ENCODE data around the gene SEC24B.

Gene SEC24B

DNA sequence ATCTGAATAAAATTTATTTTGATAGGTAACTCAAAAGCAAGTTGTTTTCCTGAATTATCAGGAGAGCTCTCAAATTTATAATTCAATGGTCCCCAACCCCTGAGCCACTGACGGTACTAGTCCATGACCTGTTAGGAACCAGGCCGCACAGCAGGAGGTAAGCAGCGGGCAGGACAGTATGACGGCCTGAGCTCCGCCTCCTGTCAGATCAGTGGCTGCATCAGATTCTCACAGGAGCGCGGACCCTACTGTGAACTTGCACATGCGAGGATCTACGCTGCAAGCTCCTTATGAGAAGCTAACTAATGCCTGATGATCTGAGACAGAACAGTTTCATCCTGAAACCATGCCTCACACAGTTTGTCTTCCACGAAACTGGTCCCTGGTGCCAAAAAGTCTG is 37.9 kb upstream of the SEC24B start (continued):
- TF ChIP-seq, protein P1, sequence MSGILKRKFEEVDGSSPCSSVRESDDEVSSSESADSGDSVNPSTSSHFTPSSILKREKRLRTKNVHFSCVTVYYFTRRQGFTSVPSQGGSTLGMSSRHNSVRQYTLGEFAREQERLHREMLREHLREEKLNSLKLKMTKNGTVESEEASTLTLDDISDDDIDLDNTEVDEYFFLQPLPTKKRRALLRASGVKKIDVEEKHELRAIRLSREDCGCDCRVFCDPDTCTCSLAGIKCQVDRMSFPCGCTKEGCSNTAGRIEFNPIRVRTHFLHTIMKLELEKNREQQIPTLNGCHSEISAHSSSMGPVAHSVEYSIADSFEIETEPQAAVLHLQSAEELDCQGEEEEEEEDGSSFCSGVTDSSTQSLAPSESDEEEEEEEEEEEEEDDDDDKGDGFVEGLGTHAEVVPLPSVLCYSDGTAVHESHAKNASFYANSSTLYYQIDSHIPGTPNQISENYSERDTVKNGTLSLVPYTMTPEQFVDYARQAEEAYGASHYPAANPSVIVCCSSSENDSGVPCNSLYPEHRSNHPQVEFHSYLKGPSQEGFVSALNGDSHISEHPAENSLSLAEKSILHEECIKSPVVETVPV (CRISPR knock-in tag; IDR thresholded peaks at IDR 0.05), result no peak
- TF ChIP-seq ZNF565 (CRISPR knock-in tag; conservative IDR thresholded peaks at IDR 0.05; ENCODE audit: low read depth) (no peak), ZC3H10 (CRISPR knock-in tag; IDR thresholded peaks at IDR 0.05) (no peak), ESRRG (CRISPR knock-in tag; IDR thresholded peaks at IDR 0.05) (no peak), OSR1 (CRISPR knock-in tag; IDR thresholded peaks at IDR 0.05) (no peak), TCF4 (CRISPR knock-in tag; IDR thresholded peaks at IDR 0.05; ENCODE audit: borderline replicate concordance) (no peak), ISL1 (CRISPR knock-in tag; IDR thresholded peaks at IDR 0.05) (no peak), ZFP30 (CRISPR knock-in tag; IDR thresholded peaks at IDR 0.05) (no peak)
- TF ChIP-seq, protein P2, sequence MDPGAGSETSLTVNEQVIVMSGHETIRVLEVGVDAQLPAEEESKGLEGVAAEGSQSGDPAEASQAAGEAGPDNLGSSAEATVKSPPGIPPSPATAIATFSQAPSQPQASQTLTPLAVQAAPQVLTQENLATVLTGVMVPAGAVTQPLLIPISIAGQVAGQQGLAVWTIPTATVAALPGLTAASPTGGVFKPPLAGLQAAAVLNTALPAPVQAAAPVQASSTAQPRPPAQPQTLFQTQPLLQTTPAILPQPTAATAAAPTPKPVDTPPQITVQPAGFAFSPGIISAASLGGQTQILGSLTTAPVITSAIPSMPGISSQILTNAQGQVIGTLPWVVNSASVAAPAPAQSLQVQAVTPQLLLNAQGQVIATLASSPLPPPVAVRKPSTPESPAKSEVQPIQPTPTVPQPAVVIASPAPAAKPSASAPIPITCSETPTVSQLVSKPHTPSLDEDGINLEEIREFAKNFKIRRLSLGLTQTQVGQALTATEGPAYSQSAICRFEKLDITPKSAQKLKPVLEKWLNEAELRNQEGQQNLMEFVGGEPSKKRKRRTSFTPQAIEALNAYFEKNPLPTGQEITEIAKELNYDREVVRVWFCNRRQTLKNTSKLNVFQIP (CRISPR knock-in tag; IDR thresholded peaks at IDR 0.05; ENCODE audit: borderline replicate concordance, low read depth), result no peak

DNA sequence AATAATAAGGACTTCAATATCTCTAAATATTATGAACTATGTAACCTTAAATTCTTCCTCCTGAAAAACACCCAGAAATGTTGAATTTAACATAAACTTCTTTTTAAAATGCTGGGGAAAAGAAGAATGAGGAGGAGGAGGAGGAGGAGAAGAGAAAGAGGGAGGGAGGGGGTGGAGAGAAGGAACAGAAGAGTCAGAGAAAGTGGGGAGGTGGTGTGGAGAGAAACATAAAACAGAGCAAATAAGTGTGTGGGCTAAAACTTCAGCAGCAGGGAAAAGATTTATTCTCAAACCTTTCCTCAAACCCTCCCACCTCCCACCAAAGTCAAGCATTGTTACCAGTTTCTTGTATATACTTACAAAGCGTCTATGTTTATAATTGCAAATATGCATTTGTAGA is 34.7 kb upstream of the SEC24B start:
- no peak for ATAC-seq
- TF ChIP-seq BACH2 (CRISPR knock-in tag; IDR thresholded peaks at IDR 0.05; ENCODE audit: borderline replicate concordance) (no peak), OSR1 (CRISPR knock-in tag; IDR thresholded peaks at IDR 0.05) (no peak), ARNTL (CRISPR knock-in tag; IDR thresholded peaks at IDR 0.05; ENCODE audit: borderline replicate concordance, low read depth) (no peak)
- TF ChIP-seq, protein P2 (CRISPR knock-in tag; IDR thresholded peaks at IDR 0.05; ENCODE audit: borderline replicate concordance, low read depth), result no peak
- TF ChIP-seq, protein P3, sequence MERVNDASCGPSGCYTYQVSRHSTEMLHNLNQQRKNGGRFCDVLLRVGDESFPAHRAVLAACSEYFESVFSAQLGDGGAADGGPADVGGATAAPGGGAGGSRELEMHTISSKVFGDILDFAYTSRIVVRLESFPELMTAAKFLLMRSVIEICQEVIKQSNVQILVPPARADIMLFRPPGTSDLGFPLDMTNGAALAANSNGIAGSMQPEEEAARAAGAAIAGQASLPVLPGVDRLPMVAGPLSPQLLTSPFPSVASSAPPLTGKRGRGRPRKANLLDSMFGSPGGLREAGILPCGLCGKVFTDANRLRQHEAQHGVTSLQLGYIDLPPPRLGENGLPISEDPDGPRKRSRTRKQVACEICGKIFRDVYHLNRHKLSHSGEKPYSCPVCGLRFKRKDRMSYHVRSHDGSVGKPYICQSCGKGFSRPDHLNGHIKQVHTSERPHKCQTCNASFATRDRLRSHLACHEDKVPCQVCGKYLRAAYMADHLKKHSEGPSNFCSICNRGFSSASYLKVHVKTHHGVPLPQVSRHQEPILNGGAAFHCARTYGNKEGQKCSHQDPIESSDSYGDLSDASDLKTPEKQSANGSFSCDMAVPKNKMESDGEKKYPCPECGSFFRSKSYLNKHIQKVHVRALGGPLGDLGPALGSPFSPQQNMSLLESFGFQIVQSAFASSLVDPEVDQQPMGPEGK (CRISPR knock-in tag; IDR thresholded peaks at IDR 0.05; ENCODE audit: borderline replicate concordance), result no peak

DNA sequence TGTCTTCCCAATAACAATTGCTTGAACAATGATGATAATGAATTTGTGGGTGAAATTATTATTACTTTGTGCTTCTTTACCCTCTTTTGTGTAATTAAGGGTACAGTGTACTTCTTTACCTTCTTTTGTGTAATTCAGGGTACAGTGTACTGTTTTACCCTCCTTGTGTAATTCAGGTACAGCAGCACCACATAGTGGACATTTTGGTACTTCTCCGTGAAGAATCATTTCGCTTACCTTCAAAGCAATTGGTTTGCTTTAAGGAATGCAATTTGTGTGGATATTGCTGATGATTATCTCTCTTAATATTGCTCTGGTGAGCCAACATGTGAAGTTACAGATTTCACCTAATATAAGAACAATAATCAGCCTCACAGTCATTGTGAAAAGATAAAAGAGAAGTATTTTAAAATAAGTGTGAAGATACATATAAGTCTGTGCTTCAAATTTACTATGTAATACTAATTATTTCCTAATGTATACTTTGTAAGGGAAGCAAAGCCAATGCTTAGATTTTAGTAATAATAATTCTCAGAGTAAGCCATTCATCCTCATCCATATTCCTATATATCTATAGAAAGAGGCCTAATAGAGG is 27.2 kb upstream of the SEC24B start:
- ATAC-seq, result peak; percentile 94
- TF ChIP-seq ZC3H10 (CRISPR knock-in tag; IDR thresholded peaks at IDR 0.05) (no peak), CSDC2 (CRISPR knock-in tag; IDR thresholded peaks at IDR 0.05) (no peak), SNAI2 (CRISPR knock-in tag; IDR thresholded peaks at IDR 0.05) (no peak), ISL1 (CRISPR knock-in tag; IDR thresholded peaks at IDR 0.05) (no peak)

DNA sequence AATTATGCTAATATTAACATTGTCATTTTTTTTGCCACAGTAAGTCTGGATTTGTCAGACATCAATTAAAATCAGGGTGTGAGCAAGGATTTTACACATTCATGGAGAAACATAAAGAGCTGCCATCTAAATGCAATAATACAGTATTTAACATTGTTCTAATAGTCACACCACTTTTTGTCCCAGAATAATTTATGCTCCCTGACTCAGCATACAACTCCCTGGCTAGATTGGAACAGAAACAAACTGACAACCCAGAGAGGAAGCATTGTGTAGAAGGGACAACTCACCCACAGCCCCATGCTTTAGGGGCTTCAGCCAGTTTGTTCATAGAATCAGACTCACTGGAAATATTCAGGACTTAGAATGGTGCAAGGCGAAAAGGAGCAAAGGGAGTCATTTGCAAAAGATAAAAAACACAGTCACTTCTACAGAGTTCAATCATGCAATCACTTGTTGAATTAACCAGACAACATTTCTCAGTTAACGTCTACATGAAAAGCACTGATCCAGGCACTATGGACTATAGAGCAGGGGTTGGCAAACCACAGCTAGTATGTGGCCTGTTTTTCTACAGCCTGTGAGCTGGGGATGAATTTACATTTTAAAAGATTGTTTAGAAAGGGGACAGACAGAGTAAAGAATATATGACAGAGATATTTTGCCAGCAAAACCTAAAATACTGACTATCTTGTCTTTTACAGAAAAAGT is 26.4 kb upstream of the SEC24B start:
- no peak for ATAC-seq
- TF ChIP-seq, protein P2 (CRISPR knock-in tag; IDR thresholded peaks at IDR 0.05; ENCODE audit: borderline replicate concordance, low read depth), result no peak
- no peak for TF ChIP-seq PPARA (CRISPR knock-in tag; IDR thresholded peaks at IDR 0.05; ENCODE audit: borderline replicate concordance)
- TF ChIP-seq CSDC2 (CRISPR knock-in tag; IDR thresholded peaks at IDR 0.05), result no peak
- TF ChIP-seq TOX (CRISPR knock-in tag; IDR thresholded peaks at IDR 0.05; ENCODE audit: borderline replicate concordance), result no peak
- TF ChIP-seq ZC3H10 (CRISPR knock-in tag; IDR thresholded peaks at IDR 0.05), result no peak
- no peak for TF ChIP-seq TCF4 (CRISPR knock-in tag; IDR thresholded peaks at IDR 0.05; ENCODE audit: borderline replicate concordance)
- TF ChIP-seq, protein P4, sequence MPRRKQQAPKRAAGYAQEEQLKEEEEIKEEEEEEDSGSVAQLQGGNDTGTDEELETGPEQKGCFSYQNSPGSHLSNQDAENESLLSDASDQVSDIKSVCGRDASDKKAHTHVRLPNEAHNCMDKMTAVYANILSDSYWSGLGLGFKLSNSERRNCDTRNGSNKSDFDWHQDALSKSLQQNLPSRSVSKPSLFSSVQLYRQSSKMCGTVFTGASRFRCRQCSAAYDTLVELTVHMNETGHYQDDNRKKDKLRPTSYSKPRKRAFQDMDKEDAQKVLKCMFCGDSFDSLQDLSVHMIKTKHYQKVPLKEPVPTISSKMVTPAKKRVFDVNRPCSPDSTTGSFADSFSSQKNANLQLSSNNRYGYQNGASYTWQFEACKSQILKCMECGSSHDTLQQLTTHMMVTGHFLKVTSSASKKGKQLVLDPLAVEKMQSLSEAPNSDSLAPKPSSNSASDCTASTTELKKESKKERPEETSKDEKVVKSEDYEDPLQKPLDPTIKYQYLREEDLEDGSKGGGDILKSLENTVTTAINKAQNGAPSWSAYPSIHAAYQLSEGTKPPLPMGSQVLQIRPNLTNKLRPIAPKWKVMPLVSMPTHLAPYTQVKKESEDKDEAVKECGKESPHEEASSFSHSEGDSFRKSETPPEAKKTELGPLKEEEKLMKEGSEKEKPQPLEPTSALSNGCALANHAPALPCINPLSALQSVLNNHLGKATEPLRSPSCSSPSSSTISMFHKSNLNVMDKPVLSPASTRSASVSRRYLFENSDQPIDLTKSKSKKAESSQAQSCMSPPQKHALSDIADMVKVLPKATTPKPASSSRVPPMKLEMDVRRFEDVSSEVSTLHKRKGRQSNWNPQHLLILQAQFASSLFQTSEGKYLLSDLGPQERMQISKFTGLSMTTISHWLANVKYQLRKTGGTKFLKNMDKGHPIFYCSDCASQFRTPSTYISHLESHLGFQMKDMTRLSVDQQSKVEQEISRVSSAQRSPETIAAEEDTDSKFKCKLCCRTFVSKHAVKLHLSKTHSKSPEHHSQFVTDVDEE (CRISPR knock-in tag; IDR thresholded peaks at IDR 0.05), result no peak
- TF ChIP-seq, protein P1 (CRISPR knock-in tag; IDR thresholded peaks at IDR 0.05), result no peak
- TF ChIP-seq ZFP30 (CRISPR knock-in tag; IDR thresholded peaks at IDR 0.05), result no peak
- no peak for TF ChIP-seq ZNF8 (CRISPR knock-in tag; IDR thresholded peaks at IDR 0.05)
- no peak for TF ChIP-seq ARNTL (CRISPR knock-in tag; IDR thresholded peaks at IDR 0.05; ENCODE audit: borderline replicate concordance, low read depth)
- TF ChIP-seq, protein P5, sequence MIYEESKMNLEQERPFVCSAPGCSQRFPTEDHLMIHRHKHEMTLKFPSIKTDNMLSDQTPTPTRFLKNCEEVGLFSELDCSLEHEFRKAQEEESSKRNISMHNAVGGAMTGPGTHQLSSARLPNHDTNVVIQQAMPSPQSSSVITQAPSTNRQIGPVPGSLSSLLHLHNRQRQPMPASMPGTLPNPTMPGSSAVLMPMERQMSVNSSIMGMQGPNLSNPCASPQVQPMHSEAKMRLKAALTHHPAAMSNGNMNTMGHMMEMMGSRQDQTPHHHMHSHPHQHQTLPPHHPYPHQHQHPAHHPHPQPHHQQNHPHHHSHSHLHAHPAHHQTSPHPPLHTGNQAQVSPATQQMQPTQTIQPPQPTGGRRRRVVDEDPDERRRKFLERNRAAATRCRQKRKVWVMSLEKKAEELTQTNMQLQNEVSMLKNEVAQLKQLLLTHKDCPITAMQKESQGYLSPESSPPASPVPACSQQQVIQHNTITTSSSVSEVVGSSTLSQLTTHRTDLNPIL (CRISPR knock-in tag; IDR thresholded peaks at IDR 0.05; ENCODE audit: low read depth), result no peak
